ENCODE data around the gene DOCK6.

Gene DOCK6

DNA sequence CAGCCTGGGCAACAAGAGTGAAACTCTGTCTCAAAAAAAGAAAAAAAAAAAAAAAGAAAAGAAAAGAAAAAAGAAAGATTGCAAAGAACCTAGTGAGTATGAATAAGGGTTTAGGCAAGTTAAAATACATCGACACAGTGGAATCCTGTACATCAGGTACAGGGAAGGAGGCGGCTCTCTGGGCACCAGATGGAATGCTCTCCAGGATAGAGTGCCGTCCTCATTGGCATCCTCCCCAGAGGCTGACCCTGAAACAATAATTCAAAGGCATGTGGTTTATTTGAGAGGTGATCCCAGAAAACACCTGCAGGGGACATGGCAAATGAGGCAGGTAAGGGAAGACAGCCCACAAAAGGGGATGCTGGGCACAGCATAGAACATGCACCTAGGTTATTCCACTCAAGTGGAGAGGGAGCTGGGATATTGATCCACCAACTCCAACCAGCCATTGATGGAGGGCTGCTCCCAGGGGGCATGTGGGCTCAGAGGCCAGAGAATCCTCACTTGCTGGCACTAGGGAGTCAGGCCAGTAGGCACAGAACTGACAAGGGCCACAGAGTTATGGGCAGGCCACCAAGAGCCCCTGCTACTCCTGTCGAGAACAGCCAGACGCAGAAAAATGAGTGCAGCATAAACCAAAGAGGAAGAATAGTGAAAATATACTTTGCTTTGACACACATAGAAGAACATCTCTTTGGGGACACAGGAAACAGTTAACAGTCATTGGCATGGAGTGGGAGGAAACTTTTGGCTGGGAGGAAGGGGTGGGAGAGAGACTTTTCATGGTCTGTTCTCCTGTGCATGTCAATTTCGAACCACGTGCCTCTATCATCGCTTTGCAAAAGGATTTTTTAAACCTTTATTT lies 37.9 kb upstream of the DOCK6 start:
- TF ChIP-seq, protein P1, sequence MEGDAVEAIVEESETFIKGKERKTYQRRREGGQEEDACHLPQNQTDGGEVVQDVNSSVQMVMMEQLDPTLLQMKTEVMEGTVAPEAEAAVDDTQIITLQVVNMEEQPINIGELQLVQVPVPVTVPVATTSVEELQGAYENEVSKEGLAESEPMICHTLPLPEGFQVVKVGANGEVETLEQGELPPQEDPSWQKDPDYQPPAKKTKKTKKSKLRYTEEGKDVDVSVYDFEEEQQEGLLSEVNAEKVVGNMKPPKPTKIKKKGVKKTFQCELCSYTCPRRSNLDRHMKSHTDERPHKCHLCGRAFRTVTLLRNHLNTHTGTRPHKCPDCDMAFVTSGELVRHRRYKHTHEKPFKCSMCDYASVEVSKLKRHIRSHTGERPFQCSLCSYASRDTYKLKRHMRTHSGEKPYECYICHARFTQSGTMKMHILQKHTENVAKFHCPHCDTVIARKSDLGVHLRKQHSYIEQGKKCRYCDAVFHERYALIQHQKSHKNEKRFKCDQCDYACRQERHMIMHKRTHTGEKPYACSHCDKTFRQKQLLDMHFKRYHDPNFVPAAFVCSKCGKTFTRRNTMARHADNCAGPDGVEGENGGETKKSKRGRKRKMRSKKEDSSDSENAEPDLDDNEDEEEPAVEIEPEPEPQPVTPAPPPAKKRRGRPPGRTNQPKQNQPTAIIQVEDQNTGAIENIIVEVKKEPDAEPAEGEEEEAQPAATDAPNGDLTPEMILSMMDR (IDR thresholded peaks at IDR 0.05), result no peak
- Histone ChIP-seq H3K4me1 (ENCODE audit: control insufficient read depth in 1 of 2, insufficient read depth in 1 of 2, low read depth in 1 of 2, low read length in 1 of 2) (peaks cover 21 to 33% of the 10 kb centered on the region in 2 experiments), H3K36me3 (peaks cover 54% of the 10 kb centered on the region), H3K9me3 (no peaks in the 10 kb centered on the region), H3K27me3 (no peaks in the 10 kb centered on the region), H3K4me3 (ENCODE audit: low read depth in 1 of 2, low read length in 1 of 2) (no peak overlapping the region), H3K27ac (peak overlapping the region; percentile 48)

DNA sequence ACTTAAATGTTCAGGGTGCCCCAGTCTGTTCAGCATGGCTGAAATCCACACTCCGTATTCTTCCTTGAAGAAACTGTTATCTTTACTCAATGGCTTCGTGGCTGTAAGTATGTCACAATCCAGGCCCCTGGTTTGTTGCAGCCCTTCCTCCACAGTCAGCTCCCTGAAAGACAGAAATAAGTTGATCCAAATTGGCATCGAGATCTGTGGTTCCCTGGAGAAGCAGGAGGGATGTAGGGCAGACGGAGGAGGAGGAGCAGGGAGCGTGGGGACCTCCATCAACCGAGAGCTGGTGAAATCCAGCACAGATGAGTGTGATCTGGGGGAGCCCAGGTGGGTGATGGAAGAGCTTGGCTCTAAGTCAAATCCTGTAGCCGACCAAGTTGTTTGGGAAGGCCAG lies 33.9 kb upstream of the DOCK6 start:
- H3K36me3 ChIP-seq, result peaks cover 30% of the 10 kb centered on the region
- H3K27me3 ChIP-seq, result no peaks in the 10 kb centered on the region
- peaks cover 60 to 67% of the 10 kb centered on the region in 2 experiments for H3K4me1 ChIP-seq (ENCODE audit: control insufficient read depth in 1 of 2, insufficient read depth in 1 of 2, low read depth in 1 of 2, low read length in 1 of 2)
- no peaks in the 10 kb centered on the region for H3K9me3 ChIP-seq
- H3K27ac ChIP-seq, result peak overlapping the region; percentile 91
- TF ChIP-seq, protein P1 (IDR thresholded peaks at IDR 0.05), result no peak
- H3K4me3 ChIP-seq (ENCODE audit: low read depth in 1 of 2, low read length in 1 of 2), result peak overlapping the region; percentile 15 to 28

DNA sequence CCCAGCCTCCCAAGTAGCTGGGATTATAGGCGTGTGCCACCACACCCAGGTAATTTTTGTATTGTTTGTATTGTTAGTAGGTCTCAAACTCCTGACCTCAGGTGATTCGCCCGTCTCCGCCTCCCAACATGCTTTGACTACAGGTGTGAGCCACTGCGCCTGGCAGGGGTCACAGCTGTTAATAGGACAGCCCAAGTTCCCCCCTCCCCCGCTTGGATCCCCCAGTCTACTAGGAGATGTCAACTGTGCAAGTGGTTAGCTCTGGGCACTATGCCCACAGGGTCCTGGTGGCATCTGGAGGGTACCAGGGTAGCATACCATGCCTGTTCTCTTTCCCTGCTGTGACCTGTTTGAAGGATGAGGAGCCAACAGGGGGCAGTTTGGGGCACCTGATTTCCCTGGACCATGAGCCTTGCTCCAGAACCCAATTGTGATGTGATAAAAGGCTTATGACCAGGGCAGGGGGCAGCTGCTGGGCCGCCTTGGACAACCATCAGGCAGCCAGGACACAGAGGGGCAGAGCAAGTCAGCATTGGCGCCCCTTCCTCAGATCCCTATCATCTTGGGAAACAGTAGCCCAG lies 33.4 kb upstream of the DOCK6 start, which contains the start of gene TSPAN16:
Gene TSPAN16 (plus strand): TSS at position 496 of the 581 bp plus-strand sequence. CDS start 138 bp downstream, outside the sequence.
- TF ChIP-seq, protein P1 (IDR thresholded peaks at IDR 0.05), result no peak
- Histone ChIP-seq H3K27ac (peak within 1 kb of the TSS; percentile 91), H3K27me3 (no peaks in the 10 kb centered on the region), H3K4me1 (ENCODE audit: control insufficient read depth in 1 of 2, insufficient read depth in 1 of 2, low read depth in 1 of 2, low read length in 1 of 2) (peaks cover 60 to 69% of the 10 kb centered on the region in 2 experiments), H3K9me3 (no peaks in the 10 kb centered on the region), H3K4me3 (ENCODE audit: low read depth in 1 of 2, low read length in 1 of 2) (peak within 1 kb of the TSS; percentile 15 to 53), H3K36me3 (peaks cover 24% of the 10 kb centered on the region)

DNA sequence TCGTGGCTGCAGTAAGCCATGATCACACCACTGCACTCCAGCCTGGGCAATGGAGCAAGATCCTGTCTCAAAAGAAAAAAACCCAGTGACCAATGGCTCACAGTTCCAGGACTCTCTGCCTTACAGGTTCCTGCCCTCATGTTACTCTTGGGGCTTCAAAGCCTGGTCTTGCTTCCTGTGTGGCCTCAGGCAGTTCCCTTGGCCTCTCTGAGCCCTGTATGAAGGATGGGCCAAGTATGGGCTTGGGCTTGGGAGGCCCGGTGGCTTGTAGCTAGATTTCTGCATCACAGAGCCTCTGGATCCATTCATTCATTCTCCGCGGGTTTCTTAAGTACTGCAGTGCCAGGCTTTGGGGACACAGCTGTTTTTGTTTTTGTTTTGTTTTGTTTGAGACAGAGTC lies 32.9 kb upstream of the DOCK6 start:
- H3K4me1 ChIP-seq (ENCODE audit: control insufficient read depth in 1 of 2, insufficient read depth in 1 of 2, low read depth in 1 of 2, low read length in 1 of 2), result peaks cover 63 to 71% of the 10 kb centered on the region in 2 experiments
- no peaks in the 10 kb centered on the region for H3K9me3 ChIP-seq
- H3K27ac ChIP-seq, result peak overlapping the region; percentile 91
- peaks cover 19% of the 10 kb centered on the region for H3K36me3 ChIP-seq
- TF ChIP-seq, protein P1 (IDR thresholded peaks at IDR 0.05), result no peak
- peak overlapping the region in 1 of 2 experiments; percentile 53 for H3K4me3 ChIP-seq (ENCODE audit: low read depth in 1 of 2, low read length in 1 of 2)
- H3K27me3 ChIP-seq, result no peaks in the 10 kb centered on the region

DNA sequence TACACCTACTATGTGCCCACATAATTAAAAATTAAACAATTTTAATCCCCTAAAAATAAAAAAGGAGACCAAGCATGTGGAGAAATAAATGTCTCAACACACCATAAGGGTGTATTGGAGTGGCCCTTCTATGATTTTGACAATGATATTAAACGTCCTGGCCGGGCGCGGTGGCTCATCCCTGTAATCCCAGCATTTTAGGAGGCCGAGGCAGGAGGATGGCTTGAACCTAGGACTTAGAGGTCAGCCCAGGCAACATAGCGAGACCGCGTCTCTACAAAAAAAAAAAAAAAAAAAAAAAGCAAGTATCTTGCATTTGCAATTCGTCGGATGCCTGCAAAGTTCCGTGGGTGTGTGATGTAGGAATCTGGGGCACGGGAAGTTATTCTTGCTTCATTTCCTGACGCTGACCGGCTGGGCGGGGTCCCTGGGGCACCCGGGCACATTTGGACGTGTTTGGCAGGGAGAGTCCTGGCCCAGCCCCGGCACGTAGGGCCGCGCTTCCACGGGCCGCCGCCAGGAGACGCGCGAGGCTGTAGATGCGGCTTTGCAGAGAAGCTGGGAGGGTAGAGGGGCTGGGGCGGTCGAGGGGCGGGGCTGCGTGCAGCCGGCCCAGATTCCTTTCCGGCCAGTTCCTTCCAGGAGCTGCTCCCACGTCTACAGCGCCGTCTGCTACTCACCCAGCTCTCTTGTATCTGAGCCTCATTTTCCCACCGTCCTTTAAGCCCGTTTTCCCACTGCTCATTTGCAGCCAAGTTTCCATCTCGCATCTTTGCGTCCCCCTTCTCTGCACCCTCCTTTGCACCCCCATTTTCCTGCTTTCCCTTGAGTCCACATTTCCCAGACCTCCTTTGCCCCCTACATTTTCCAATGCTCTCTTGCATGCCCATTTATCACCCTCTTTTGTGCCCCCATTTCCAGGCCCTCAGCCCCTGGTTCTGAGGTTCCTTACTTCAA lies 31.4 kb upstream of the DOCK6 start:
- Histone ChIP-seq H3K27me3 (no peaks in the 10 kb centered on the region), H3K4me1 (ENCODE audit: control insufficient read depth in 1 of 2, insufficient read depth in 1 of 2, low read depth in 1 of 2, low read length in 1 of 2) (peaks cover 69 to 78% of the 10 kb centered on the region in 2 experiments), H3K9me3 (no peaks in the 10 kb centered on the region), H3K4me3 (ENCODE audit: low read depth in 1 of 2, low read length in 1 of 2) (peak overlapping the region; percentile 53), H3K27ac (peak overlapping the region; percentile 91), H3K36me3 (peaks cover 7% of the 10 kb centered on the region)
- TF ChIP-seq, protein P1 (IDR thresholded peaks at IDR 0.05), result peak; percentile 100
